Endothelial cell of umbilical vein (primary cell): ENCODE data around the gene MINDY4. TPM values are rescaled to one million over a fixed set of nuclear protein-coding genes. Genes with fewer than 3 reads are reported as not detected.

Experiments used
- BruUV-seq: library from RNA; stranded (reverse); fragments of 400-500 nt; replicated peaks from 2 replicates; lab custom pipeline; 2021; lab: Mats Ljungman, UMichigan
- CTCF ChIA-PET: fragments of 300-600, 350-600 bp; sonication (Branson Sonifier 250); formaldehyde crosslinking; loops from one replicate; lab custom pipeline; 2021; ENCODE audit warnings: antibody characterized with exemption, inconsistent platforms; lab: Charles Lee
- POLR2A ChIA-PET: fragments of 300-600, 350-600 bp; sonication (Branson Sonifier 250); formaldehyde crosslinking; loops from one replicate; lab custom pipeline; 2021; ENCODE audit warnings: antibody characterized with exemption, inconsistent platforms; lab: Charles Lee
- DNase-seq: peaks from one replicate; pipeline ENCODE4 v3.0.0-alpha.2; 2011; ENCODE audit warnings: low read depth, low spot score
- FAIRE-seq: peaks from 2 replicates; lab custom pipeline; 2011; peaks lifted over from hg19 to GRCh38; lab: Jason Lieb, UNC
- H2AFZ ChIP-seq: 2 replicates; pipeline ENCODE4 v1.6.0; 2012; ENCODE audit warnings: low read depth, low read length, control low read depth, inconsistent platforms
- H3K27ac ChIP-seq: 2 replicates; pipeline ENCODE4 v1.5.1; 2011; ENCODE audit warnings: low read depth, mild to moderate bottlenecking, control low read depth, low read length, moderate library complexity; ENCODE audit not compliant: insufficient read depth
- H3K27me3 ChIP-seq, 2 experiments: 2 replicates each; pipeline versions ENCODE4 v1.6.0 to v1.6.1; 2011; ENCODE audit warnings: low read length in 2 of 2, mixed read lengths in 1 of 2; ENCODE audit not compliant: control insufficient read depth in 2 of 2, insufficient read depth in 2 of 2
- H3K36me3 ChIP-seq, 2 experiments: 2 replicates in 1 of 2; 3 replicates in 1 of 2; pipeline ENCODE4 v1.5.1; 2011; ENCODE audit warnings: low read length in 2 of 2, mild to moderate bottlenecking in 1 of 2, moderate library complexity in 1 of 2; ENCODE audit not compliant: control insufficient read depth in 2 of 2, insufficient read depth in 2 of 2; ENCODE audit errors: extremely low read depth in 1 of 2
- H3K4me1 ChIP-seq: 3 replicates; pipeline ENCODE4 v1.5.1; 2011; ENCODE audit warnings: mild to moderate bottlenecking, low read length; ENCODE audit not compliant: control insufficient read depth, insufficient read depth; ENCODE audit errors: extremely low read depth
- H3K4me2 ChIP-seq: 2 replicates; pipeline ENCODE4 v1.6.1; 2011; ENCODE audit warnings: low read length, control low read depth, mixed read lengths; ENCODE audit not compliant: insufficient read depth
- H3K4me3 ChIP-seq, 3 experiments: fragments of 200-600 bp in 1 of 3; sonication (generic), shearing (Covaris generic) in 1 of 3; replicated peaks in 1 of 3; 2 replicates each; pipeline ENCODE4 v1.5.1; 2011 to 2016; ENCODE audit warnings: control low read depth in 3 of 3, low read length in 3 of 3, mild to moderate bottlenecking in 2 of 3, inconsistent platforms in 1 of 3, low read depth in 1 of 3, moderate library complexity in 1 of 3; ENCODE audit not compliant: insufficient read depth in 1 of 3
- H3K79me2 ChIP-seq: 2 replicates; pipeline ENCODE4 v1.6.0; 2012; ENCODE audit warnings: low read length, inconsistent platforms; ENCODE audit not compliant: control insufficient read depth, insufficient read depth
- H3K9ac ChIP-seq: replicated peaks from 2 replicates; pipeline ENCODE3; 2011; ENCODE audit warnings: low read length, control low read depth; ENCODE audit not compliant: insufficient read depth; ENCODE audit errors: extremely low read depth
- H3K9me1 ChIP-seq: replicated peaks from 3 replicates; pipeline ENCODE4 v1.6.0; 2011; ENCODE audit warnings: mild to moderate bottlenecking, low read length; ENCODE audit not compliant: control insufficient read depth, insufficient read depth; ENCODE audit errors: extremely low read depth
- H3K9me3 ChIP-seq: replicated peaks from 2 replicates; pipeline ENCODE4 v1.5.1; 2012; ENCODE audit warnings: low read length, inconsistent platforms; ENCODE audit not compliant: control insufficient read depth, insufficient read depth
- H4K20me1 ChIP-seq: replicated peaks from 2 replicates; pipeline ENCODE3; 2011; ENCODE audit warnings: mild to moderate bottlenecking, low read length; ENCODE audit not compliant: control insufficient read depth, insufficient read depth; ENCODE audit errors: extremely low read depth
- EZH2 ChIP-seq: IDR thresholded peaks from 2 replicates; pipeline ENCODE4 v1.6.1; 2012; ENCODE audit warnings: borderline replicate concordance, low read depth, mild to moderate bottlenecking, moderate library complexity, low read length, inconsistent platforms; ENCODE audit not compliant: severe bottlenecking
- FOS ChIP-seq: IDR thresholded peaks from 2 replicates; pipeline ENCODE4 v1.6.1; 2011; ENCODE audit warnings: mild to moderate bottlenecking, low read length, moderate library complexity, borderline replicate concordance; ENCODE audit not compliant: insufficient read depth
- GATA2 ChIP-seq: IDR thresholded peaks from 2 replicates; pipeline ENCODE4 v1.7.0; 2011; ENCODE audit warnings: low read depth, mild to moderate bottlenecking, moderate library complexity, mixed read lengths, low read length; ENCODE audit not compliant: insufficient read length, insufficient read depth
- JUN ChIP-seq: IDR thresholded peaks from 2 replicates; pipeline ENCODE4 v1.6.1; 2011; ENCODE audit warnings: borderline replicate concordance, low read depth; ENCODE audit not compliant: insufficient read length, insufficient read depth
- MAX ChIP-seq: IDR thresholded peaks from 2 replicates; pipeline ENCODE4 v1.6.1; 2011; ENCODE audit not compliant: insufficient read depth, insufficient read length
- MYC ChIP-seq: IDR thresholded peaks from one replicate; pipeline ENCODE4 v1.6.1; 2011; ENCODE audit warnings: mild to moderate bottlenecking, low read depth, low read length
- POLR2A ChIP-seq: IDR thresholded peaks from 2 replicates; pipeline ENCODE4 v1.6.1; 2012; ENCODE audit warnings: low read depth, mild to moderate bottlenecking, control low read depth, low read length
- POLR2AphosphoS5 ChIP-seq: IDR thresholded peaks from 2 replicates; pipeline ENCODE4 v1.6.1; 2012; ENCODE audit warnings: low read depth, mild to moderate bottlenecking, control low read depth, low read length, moderate library complexity; ENCODE audit not compliant: insufficient read depth
- dilution Hi-C: fragments of 300-500 bp; cut with MboI; formaldehyde crosslinking; loops from one replicate; pipeline ENCODE4 v1.15.0; 2019; ENCODE audit warnings: low sequenced_read_pairs; ENCODE audit not compliant: extremely low pct_ligation_motif_present
- intact Hi-C: fragments of 100-400 bp; cut with micrococcal nuclease; formaldehyde crosslinking; loops from one replicate; pipeline ENCODE4 v1.10.0; 2022
- polyA plus RNA-seq, 4 experiments: library from polyadenylated mRNA; depleted of rRNA in 3 of 4; stranded (reverse) in 3 of 4; unstranded in 1 of 4; fragments of >200 nt; gene quantifications; 2 replicates each; pipeline versions ENCODE4 v1.2.1 to v1.2.3, GENCODE V29; 2011 to 2012; ENCODE audit warnings: missing spikeins in 1 of 4
- total RNA-seq: library from RNA; stranded (reverse); gene quantifications from 2 replicates; pipeline ENCODE4 v1.2.3, GENCODE V29; 2021
- TF ChIP-seq, protein P1 (sequence below), 2 donors: IDR thresholded peaks; 1 replicate in 1 of 2; 2 replicates in 1 of 2; pipeline ENCODE4 v1.5.1; 2011; ENCODE audit warnings: low read length in 2 of 2, mild to moderate bottlenecking in 2 of 2, moderate library complexity in 2 of 2, control low read depth in 1 of 2, inconsistent platforms in 1 of 2, low read depth in 1 of 2; ENCODE audit not compliant: insufficient read depth in 1 of 2; ENCODE audit errors: extremely low read depth in 1 of 2

The MINDY4 gene
- total and polyA plus RNA-seq, 2 donors (not counting 3 experiments of a cell fraction or from before 2014, with no cell fraction given), result 2.2 to 4.7 TPM

DNA sequence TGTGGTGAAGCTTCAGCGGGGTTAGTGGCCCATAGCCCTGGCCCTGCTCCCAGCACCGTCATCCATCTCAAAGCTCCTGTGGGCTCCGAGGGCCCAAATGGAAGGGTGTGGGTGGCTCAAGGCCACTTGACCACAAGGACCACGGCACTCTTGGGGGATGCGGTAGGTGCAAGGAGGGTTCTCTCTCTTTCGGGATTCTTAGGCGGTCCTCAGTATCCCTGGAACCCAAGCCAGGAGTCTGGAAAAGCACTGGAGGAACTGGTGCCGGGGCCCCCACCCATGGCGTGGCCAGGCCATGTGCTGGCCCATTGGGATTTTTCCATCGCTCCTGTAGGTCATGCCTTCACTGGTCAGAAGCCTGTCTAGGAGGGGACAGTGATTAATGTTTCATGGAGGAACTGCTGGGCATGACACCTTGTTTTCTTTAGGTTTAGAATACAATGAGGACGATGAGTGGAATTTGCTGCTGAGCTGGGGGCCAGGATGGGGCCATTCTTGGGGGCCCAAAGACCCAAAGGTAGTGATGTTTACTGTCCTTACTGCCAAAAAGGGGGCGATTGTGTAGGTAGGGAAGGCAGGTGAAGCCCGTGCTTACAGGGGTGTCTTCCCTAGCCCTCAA, 157.1 kb downstream of the MINDY4 start:
- Histone ChIP-seq H3K9me1 (no peaks in the 10 kb centered on the region), H3K79me2 (no peaks in the 10 kb centered on the region), H3K27me3 (no peaks in the 10 kb centered on the region), H3K4me1 (no peaks in the 10 kb centered on the region), H3K4me2 (no peak overlapping the region), H3K36me3 (peaks cover 0 to 5% of the 10 kb centered on the region in 2 experiments), H3K9ac (no peak overlapping the region), H4K20me1 (no peaks in the 10 kb centered on the region), H3K27ac (no peak overlapping the region), H3K4me3 (no peak overlapping the region), H2AFZ (no peak overlapping the region), H3K9me3 (no peaks in the 10 kb centered on the region)
- POLR2A ChIA-PET, result no interaction called here
- no TSS peak for BruUV-seq
- DNase-seq (no peak), FAIRE-seq (no peak)
- intact Hi-C loops (no loop called here), dilution Hi-C loops (no loop called here)
- CTCF ChIA-PET, result interaction anchor here (3.1 kb wide), 1 partner anchor 11 kb away, joined by 29 read pairs; no protein-coding TSS in a partner anchor
- no peak for TF ChIP-seq EZH2
- TF ChIP-seq FOS, result no peak
- TF ChIP-seq GATA2, result no peak
- no peak for TF ChIP-seq POLR2AphosphoS5
- TF ChIP-seq POLR2A, result no peak
- TF ChIP-seq JUN, result no peak
- TF ChIP-seq MYC, result no peak
- TF ChIP-seq, protein P1, sequence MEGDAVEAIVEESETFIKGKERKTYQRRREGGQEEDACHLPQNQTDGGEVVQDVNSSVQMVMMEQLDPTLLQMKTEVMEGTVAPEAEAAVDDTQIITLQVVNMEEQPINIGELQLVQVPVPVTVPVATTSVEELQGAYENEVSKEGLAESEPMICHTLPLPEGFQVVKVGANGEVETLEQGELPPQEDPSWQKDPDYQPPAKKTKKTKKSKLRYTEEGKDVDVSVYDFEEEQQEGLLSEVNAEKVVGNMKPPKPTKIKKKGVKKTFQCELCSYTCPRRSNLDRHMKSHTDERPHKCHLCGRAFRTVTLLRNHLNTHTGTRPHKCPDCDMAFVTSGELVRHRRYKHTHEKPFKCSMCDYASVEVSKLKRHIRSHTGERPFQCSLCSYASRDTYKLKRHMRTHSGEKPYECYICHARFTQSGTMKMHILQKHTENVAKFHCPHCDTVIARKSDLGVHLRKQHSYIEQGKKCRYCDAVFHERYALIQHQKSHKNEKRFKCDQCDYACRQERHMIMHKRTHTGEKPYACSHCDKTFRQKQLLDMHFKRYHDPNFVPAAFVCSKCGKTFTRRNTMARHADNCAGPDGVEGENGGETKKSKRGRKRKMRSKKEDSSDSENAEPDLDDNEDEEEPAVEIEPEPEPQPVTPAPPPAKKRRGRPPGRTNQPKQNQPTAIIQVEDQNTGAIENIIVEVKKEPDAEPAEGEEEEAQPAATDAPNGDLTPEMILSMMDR (IDR thresholded peaks at IDR 0.05; ENCODE audit: extremely low read depth in 1 of 2, insufficient read depth in 1 of 2, low read depth in 1 of 2, low read length in 2 of 2), result no peak
- no peak for TF ChIP-seq MAX
